GM21619 (cell line): Measurements from ENCODE around the gene TTLL12.

ENCODE experiments used
- ATAC-seq: cut with Tn5 transposase; IDR thresholded peaks from one replicate; pipeline ENCODE4 v1.9.1; 2021; ENCODE audit not compliant: unreplicated experiment

TTLL12 gene

DNA sequence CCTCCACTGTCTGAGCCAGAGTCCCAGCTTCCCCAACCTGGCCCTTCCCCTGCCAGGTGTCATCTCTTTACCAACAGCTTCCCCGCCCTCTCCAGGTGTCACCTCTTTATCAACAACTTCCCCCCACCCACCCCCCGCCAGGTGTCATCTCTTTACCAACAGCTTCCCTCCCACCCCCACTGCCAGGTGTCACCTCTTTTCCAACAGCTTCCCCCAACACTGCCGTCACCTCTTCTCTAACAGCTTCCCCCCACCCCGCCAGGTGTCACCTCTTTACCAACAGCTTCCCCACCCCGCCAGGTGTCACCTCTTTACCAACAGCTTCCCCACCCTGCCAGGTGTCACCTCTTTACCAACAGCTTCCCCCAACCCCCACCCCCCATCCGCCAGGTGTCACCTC, 29.8 kb upstream of the TTLL12 start:
- no peak for ATAC-seq

GRCh38 chr22:43213962-43214361, 27.0 kb upstream of the TTLL12 start:
- no peak for ATAC-seq

GRCh38 chr22:43213051-43213450, 26.1 kb upstream of the TTLL12 start:
- no peak for ATAC-seq

DNA sequence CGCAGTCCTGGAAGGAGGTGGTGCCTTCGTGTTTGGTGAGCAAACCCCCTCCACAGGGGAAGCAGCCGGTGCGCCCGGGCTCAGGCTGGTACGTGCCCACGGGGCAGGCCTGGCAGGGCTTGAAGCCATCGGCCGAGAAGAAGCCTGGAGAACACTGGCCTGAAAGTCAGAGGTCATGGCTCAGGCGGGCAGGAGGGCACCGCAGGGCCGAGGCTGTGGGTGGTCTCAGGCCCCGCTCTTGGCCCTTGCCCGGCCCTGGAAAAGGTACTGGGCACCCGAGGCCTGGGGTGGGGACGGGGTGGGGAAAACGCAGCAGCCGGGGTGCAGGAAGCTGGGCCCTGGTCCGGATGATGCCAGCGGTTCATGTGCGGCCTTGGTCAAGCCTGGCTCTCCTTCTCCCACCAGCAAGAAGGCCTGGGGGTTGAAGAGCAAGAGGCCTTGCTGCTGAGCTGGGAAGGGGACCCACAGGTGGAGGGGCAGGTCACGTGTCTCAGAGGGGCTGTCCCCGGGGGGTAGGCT, 25.6 kb upstream of the TTLL12 start:
- ATAC-seq, result no peak

DNA sequence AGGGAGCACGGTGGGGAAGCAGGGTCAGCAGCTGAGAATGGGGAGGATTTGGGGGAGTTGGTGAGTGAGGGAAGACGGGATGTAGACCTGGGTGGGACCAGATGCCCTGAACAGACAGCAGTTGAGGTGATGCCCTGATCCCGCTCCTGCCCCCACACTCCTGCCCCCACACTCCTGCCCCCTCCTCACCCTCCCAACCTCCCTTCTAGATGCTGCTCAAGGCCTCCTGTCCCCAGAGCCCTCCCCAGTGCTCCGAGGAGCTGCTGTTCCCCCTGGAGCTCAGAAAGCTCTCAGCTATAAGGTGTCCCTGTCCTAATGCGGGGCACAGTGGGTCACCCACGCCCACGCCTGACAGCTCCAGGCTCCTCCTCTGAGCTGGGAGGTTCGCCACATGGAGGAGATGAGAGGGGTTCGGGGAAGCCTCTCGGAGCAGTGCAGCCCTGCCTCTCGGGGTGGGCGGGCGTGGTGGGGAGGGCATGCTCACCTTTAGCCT, 25.1 kb upstream of the TTLL12 start:
- ATAC-seq, result no peak

DNA sequence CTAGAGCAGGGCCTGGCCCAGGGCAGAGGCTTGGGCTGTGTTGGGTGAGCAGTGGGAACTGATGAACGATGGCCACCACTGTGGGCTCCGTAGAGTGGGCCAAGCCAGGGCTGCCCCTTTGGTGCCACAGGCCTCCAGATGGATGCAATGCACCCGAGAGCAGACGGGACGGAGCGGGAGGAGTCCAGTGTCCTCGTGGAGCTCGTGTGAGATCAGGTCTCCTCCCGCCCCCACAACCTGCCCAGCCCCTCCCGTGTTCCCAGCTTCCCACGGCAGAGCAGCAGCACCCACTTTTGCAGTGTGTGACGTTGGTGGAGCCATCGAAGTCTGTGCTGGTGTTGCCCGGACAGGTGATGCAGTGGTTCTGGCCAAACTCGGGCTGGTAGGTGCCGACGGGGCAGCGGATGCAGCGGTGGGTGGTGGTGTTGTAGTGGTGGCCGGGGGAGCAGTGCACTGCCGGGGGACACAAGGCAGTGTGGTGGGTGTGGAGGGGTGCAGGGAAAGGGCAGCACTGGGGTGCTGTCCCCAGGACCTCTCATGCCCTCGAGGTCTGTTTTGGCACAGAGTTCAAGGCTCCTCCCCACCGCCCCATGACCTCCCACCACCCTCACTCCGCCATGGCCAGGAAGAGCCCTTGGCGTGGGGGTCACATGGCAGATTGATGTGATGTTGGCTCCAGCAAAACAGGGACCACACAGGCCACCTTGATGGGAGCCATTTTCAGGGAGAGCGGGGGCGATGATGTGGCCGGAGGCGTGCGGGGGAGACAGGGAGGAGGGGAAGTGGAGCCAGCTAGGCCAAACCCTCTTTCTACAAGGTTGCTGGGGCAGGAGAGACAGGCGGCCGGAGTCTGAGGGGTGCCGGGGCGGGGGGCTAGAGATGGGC, 23.9 kb upstream of the TTLL12 start:
- no peak for ATAC-seq

DNA sequence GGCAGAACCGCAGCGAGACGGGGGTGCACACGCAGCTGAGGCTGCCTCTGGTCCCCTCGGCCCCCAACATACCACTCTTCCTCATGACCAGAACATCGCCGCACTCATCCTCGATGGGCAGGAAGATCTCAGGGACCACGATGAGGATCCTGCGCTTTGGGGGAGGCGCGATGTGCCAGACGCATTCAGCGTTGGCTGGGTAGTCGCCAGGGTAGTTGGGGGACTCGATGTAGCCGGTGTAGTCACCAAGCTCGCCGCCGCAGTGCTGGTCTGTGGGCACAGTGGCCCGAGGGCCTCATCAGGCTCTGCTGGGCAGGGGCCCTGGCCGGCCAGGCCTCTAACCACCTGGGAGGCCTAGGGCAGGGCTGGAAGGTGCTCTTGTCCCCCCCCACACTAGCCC, 23.0 kb upstream of the TTLL12 start:
- ATAC-seq, result no peak

GRCh38 chr22:43209523-43209890, 22.6 kb upstream of the TTLL12 start:
- ATAC-seq, result no peak

GRCh38 chr22:43208703-43209522, 22.0 kb upstream of the TTLL12 start:
- no peak for ATAC-seq

DNA sequence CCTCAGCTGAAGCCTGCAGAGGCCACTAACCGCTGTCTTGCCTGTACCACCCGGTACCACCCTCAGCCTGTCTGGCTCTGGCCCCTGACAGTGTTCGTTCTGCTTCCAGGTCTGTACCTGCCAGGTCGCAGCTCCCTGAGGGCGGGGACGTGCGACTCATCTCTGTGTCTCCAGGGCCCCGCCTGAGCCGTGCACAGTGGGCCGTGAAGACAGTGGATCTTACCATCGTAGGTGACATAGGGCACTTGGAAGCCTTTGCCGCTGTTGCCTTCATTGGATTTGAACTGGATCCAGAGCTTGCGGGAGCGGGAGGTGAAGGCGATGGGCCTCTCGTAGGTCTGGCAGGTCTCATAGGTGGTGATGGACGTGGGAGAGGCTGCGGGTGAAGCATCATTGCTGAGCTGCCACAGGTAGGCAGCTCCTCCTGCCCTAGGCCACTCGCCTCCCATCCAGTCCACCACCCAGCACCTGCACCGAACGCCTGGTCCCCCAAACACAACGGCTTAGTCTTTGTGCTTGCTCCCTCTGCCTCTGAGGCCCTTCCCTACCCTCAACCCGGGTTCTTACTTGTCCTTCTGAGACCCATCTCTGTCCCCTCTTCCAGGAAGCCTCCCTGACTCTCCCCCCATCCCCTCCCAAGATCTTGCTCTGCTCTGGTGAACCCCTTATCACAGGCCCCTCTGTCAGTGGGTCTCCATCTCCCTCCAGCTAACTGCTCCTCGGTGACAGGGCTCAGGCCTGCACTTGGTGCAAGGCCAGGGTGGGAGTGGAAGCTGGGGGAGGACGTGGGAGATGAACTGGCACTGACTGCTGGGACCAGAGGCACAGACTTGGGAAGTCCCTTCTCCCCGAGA, 21.1 kb upstream of the TTLL12 start:
- ATAC-seq, result no peak

DNA sequence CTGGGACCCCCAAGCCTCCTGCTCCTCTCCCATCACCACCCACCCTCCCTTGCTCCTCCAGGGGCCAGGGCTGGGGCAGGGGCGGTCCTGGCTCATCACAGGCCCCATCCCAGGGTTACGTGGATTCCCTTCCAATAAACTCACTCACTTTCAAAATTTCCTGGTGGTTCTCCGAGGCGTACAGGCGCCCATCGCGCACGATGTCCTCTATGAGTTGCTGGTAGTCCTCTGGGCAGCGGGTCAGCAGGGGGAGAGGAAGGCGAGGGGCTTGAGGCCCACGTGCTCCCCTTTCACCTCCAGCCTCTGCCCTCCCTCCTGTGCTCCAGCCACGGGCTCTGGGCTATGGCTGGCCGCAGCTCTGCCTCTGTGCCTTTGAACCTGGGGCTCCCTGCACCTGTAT, 20.5 kb upstream of the TTLL12 start:
- ATAC-seq, result no peak

DNA sequence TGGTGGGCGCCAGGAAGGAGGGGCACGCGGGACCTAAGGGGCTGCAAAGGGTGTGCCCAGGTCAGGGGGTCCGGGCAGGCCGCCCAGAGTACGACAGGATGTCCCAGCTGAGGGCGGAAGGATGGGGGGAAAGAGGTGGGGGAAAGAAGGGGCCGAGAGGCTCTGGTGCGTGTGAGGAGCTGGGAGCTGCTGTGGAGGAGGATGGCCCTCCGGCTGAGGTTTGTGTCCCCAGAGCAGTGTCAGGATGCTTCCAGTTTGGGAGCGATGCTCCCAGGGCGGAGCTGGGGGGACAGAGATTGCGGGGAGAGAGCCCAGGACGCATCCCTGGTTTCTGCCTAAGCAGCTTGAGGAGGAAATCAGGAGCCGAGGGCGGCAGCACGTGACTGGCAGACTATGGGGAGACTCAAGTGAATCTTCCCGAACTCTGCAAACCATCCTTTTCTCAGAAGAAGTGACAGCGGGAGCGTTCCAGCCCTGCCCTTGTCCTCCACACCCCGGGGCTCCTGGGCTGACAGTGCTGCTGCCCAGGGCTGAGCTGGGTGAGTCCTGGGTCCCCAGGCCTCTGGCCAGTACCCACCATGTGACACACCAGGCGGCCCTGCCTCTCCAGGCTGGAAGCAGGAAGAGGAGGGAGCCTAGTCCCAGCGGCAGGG, 19.7 kb upstream of the TTLL12 start:
- ATAC-seq, result no peak

- no peak for ATAC-seq
These were observed 19.0 kb upstream of the TTLL12 start for GRCh38 chr22:43205748-43206508.

DNA sequence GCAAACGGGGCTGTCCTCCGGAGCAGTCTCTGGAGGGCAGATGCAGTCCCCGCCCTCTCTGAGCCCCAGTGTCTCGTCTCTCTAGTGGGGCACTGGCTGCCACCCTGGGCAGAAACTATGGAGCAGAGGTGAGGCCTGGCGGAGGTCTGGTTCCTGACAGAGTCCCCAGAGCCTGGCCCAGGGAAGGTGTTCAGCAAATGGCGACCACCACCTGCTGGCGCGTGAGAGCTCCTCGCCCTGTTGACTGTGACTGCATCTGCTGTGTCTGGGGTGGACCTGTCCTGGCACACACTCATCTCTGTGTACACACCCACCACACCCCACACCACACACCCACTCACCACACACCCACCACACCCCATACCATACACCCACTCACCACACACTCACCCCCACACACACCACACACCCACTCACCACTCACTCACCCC, 18.3 kb upstream of the TTLL12 start:
- ATAC-seq, result no peak

- no peak for ATAC-seq
These were observed 16.6 kb upstream of the TTLL12 start for GRCh38 chr22:43203471-43203981.

GRCh38 chr22:43202756-43203410, 15.9 kb upstream of the TTLL12 start:
- no peak for ATAC-seq

GRCh38 chr22:43202326-43202725, 15.4 kb upstream of the TTLL12 start:
- ATAC-seq, result no peak

- no peak for ATAC-seq
These were observed 14.7 kb upstream of the TTLL12 start for GRCh38 chr22:43201486-43202219.
